HUDEP-2 (cell line): ENCODE measurements around the gene TRMU.

Experiments used
- DNase-seq, 76 experiments: peaks; one replicate each; lab custom pipeline; 2025; ENCODE audit not compliant: unreplicated experiment in 76 of 76; lab: John Stamatoyannopoulos, UW

Gene TRMU, protein sequence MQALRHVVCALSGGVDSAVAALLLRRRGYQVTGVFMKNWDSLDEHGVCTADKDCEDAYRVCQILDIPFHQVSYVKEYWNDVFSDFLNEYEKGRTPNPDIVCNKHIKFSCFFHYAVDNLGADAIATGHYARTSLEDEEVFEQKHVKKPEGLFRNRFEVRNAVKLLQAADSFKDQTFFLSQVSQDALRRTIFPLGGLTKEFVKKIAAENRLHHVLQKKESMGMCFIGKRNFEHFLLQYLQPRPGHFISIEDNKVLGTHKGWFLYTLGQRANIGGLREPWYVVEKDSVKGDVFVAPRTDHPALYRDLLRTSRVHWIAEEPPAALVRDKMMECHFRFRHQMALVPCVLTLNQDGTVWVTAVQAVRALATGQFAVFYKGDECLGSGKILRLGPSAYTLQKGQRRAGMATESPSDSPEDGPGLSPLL

DNA sequence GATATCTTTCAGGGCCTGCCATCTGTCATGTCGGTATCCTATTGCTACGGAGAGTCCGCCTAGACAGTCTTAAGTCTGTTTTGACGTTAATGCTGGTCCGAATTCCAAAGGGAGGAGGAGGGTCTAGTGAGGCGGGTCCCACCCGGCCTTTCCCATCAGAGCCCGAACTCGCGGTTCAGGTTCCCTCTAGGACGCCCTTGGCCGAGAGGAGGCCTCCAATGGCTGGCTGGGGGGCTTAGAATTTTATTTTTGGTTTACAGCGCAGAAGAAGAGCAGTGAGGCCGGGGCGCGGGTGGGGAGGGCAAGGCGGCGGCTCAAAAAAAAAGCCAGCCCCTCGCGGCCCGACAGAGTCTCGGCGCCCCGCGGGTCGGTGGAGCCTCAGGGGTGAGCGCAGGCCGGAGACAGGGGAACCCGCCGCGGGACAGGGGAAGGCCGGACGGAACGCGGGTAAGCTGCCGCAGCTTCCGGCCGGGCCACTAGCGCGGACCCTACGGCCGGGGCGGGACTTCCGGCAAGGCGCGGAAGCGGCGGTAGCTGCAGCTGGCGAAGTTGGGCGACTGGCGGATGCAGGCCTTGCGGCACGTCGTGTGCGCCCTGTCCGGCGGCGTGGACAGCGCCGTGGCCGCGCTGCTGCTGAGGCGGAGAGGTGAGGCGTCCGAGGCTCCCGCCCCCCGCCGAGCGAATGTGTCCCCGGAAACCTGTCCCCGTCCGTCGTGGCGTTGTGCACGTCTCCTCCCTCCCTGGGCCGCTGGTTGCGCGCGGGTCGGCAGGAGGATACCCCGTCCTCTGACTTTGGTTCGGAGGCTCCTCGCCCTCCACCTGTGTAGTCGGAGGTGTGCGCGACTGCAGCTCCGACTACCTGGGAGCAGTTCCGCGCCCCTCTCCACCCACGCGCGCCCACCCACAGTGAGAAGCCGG lies at the start of gene TRMU:
Gene TRMU (plus strand): TSS at position 514 of the 918 bp plus-strand sequence. CDS start 51 bp downstream, at position 565.
- peak in 70 of 76 experiments; percentile 19 to 80 (median 66) for DNase-seq

DNA sequence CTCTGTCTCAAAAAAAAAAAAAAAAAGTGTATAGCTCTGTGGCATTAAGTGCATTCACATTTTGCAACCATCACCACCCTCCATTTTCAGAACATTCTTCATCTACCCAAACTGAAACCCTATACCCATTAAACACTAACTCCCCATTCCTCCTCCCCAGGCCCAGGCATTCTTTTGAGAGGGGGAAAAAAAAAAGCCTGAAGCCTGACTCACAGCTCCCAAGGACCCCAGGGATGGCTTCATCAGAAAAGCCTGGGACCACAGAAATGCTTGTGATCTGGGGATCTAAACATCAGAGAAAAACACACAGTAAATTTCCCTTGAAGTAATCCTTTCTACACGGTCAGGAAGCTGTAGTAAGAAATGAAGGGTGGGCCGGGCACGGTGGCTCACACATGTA lies 49.5 kb upstream of the TRMU start:
- no peak for DNase-seq

DNA sequence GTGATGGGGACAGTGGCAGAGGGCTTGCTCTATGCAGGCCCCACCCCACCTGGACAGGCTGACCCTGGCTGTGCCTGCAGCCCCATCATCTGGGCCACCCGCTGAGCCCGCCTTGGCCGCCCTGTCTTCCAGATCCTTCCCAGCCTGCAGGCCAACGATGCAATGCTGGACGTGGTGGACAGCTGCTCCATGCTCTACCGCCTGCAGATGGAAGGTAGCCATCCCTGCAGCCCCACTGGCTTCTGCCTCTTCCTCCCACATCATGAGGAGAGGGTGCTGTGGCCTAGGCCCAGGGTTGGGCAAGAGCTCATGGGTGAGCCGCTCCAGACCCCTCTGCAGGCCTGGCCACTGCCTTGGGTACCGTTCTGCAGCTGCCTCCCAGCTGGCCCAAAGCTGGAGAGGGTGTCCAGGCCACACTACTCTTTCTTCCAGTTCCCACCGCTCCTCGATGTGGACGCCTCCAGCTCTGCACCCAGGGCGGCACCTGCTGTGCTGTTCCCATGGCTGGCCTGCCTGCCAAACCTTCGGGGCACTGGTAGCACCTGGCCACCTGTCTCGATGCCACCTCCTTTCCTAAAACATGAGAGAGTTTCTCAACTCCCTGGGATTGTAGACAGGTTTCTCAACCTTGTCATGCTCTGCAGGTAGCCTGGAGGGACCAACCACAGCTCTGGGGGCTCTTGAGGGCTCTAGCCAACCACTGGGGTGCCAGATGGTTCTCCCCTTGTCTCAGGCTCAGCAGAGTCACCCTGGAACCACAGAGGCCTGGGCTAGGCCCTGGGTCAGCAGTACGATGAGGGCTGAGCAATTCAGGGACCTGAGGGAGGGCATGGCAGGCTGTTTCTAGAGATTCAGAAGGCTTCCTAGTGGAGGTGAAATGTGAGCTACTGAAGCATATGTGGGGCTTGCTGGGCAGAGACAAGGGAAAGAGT lies 48.3 kb upstream of the TRMU start:
- DNase-seq, result no peak

DNA sequence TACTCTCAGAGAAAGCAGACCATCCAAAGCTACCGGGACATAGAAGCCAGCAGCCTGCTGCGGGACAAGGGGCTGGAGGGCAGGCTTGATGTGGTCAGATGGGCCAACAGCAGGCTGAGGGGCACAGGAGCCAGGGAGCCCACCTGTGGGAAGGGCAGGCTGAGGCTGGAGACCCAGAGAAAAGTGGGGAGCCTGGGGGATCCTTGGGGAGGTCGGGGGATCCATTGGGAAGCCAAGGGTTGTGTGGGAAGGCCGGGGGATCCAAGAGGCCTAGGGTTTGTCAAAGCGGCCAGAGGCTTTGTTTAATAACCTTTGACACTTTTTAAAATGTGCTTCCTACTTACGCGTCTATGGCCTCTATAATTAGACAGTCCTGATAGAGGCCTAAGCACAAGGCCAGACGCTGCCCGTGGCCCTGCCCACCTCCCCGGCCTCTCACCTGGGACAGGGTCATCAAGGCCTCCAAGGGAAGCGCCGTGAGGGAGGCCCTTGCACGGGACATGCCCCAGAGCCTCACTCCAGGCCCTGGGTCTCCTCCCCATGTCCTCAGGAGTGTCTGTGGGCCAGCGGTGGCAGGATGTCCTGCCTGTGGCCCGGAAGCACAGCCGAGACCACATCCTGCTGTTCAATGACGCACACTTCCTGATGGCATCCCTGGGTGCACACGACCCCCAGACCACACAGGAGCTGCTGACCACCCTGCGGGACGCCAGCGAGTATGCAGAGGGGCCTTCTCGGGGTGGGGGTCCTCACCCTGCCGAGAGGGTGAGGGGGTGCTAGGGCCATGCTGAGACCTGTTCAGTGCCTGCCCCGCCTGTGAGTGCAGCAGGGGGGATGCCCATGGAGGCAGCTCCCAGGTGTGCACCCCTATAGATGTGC lies 47.4 kb upstream of the TRMU start:
- DNase-seq, result no peak

DNA sequence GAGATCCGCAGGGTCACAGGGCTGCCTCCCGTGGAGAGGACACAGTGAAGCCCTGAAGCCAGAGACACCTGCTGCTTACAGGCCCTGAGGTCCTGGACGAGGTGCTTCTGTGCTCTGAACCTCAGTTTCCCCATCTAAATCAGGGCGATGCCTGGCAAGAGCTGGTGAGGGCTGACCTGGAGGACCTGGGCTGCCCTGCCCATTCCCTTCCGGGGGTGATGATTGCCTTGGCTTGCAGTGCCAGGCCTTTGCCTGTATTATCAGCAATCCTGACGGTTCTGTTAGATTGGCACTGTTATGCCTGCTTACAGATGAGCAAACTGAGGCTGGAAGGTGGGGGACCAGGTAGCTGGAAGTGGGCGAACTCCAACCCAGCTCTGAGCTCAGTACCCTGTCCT lies 46.7 kb upstream of the TRMU start:
- no peak for DNase-seq

DNA sequence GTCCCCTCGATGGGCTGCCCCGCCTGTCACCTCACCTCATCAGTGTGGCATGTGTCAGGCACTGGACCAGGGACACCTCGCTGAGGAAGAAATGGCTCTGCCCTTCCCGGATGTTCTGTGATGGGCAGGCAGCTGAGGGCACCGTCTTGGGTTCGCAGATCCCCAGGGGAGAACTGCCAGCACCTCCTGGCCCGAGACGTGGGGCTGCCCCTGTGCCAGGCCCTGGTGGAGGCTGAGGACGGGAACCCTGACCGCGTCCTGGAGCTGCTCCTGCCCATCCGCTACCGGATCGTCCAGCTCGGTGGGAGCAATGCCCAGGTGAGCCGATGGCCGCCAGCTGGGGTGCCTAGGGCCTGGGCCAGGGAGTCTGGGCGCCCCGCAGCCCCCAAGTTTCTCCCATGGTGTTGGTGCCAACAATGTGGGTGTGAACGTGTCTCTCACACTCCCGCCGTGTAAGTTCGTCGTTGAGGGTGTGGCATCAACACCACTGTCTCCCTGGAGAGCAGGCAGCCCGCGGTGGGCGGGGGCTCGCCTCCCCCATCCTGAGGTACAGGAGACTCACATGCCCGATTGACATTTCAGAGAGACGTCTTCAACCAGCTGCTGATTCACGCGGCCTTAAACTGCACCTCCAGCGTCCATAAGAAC lies 46.1 kb upstream of the TRMU start:
- DNase-seq, result no peak

DNA sequence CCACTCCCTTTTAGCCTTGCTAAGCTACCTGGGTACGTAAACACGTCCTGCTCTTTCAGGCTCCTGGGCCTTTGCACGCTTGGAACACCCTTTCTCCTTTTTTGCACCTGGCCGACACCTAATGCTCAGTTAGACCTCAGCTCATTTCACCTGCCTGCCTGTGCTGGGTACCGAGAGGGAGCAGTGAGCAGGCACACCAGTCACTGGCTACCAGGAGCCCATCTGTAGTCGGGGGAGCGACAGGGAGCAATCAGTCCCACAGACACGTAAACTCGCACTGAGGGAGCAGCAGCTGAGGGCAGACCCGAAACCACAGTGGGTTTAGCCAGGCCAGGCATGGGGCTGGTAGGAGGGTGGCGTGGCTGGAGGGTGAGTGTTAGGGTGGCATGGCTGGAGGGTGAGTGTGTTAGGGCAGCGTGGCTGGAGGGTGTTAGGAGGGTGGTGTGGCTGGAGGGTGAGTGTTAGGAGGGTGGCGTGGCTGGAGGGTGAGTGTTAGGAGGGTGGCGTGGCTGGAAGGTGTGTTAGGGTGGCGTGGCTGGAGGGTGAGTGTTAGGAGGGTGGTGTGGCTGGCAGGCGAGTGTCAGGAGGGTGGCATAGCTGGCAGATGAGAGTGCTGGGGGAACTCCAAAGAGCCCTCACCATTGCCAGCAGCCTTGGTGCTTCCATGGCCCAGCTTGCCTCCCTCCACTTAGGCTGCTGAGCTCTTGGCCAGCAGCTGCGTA lies 45.2 kb upstream of the TRMU start:
- no peak for DNase-seq

DNA sequence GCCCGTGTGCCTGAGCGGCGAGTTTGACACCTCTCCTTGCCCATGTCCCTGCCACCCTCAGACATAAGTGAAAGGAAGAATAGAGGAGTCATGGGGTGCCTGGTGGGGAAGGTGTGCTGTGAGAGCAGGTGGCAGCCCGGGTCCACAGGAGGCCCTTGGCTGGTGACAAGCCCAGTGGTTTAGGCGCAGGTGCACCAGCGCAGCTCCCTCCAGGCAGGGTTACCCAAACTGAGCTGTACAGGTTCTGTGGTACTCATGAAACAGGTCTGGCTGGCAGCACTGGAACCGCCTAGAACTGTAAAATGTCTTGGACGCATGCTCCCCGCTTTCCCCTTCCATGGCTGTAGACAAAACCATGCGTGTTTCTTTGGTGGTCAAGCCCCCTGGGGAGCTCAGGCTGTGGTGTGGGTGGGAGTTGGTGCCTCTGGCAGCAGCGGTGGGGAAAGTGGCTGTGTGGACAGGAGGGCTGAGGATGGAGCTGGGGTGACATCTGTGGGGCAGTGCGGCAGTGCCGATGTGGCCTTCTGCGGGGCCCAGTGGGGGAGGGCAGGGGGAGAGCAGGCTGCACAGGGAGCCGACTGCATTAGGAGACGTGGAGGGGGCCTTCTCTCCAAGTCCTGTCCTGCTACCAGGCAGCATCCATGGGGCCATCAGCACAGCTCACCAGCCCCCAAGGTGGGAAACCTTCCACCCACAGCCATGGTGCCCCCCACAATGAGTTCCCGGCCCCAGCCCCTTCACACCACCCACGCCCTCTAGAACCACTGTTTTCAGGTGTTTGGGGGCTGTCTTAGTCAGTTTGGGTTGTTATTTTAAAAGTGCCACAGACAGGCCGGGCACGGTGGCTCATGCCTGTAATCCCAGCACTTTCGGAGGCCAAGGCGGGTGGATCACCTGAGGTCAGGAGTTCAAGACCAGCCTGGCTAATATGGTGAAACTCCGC lies 44.4 kb upstream of the TRMU start:
- DNase-seq, result no peak

DNA sequence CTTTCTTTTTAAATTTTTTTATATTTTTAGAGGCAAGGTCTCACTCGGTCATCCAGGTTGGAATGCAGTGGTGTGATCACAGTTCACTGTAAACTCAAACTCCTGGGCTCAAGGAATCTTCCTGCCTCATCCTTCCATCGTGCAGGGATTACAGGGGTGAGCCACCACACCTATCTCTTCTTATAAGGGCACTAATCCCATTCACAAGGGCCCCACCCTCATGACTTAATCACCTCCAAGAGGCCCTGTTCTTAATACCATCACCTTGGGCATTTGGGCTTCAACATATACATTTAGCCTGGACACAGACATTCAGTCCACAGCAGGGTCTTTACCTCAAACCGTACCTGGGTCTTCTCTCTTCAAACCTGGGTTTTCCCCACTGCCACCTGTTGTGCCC lies 43.3 kb upstream of the TRMU start:
- no peak for DNase-seq

DNA sequence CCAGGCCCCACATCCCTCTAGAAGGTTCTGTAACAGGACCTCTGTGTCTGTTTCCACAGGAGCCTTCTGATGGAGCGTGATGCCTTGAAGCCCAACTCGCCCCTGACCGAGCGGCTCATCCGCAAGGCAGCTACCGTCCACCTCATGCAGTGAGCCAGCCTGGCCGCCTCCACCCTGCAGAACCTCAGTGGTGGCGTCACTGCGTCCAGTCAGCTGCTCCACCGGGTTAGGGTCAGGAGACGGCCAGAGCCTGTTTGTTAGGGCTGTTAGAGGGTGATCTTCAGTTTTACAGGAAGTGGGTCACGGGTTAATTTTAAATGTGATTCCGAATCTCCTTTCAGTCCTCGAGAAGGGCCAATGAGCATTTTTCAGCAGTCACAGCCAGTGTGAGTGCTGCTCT lies 42.8 kb upstream of the TRMU start:
- DNase-seq, result no peak

DNA sequence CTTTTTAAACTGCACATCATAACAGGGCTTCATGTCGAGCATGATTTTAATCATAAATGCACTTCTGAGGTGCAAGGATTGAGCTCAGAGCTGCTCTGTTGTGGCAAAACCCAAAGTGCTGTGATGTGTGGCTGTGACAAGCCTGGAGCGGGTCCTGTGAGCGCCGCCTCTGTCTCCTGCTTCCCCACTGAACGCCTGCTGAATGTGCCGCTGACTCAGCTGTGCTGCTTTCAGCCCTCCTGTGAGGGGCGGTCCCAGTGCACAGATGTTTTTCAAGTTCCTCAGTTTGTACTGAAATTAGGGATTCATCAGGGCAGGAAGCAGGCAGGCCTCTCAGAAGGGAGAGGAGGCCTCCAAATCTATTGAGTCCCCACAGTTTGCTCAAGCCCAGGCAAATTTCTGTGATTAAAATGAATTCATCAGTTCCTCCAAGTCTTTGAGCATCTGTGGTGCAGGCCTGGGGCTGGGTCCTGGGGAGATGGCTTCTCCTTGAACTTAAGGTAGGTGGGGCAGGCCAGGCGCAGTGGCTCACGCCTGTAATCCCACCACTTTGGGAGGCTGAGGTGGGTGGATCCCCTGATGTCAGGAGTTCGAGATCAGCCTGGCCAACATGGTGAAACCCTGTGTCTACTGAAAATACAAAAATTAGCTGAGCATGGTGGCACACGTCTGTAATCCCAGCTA lies 41.8 kb upstream of the TRMU start:
- DNase-seq, result no peak

DNA sequence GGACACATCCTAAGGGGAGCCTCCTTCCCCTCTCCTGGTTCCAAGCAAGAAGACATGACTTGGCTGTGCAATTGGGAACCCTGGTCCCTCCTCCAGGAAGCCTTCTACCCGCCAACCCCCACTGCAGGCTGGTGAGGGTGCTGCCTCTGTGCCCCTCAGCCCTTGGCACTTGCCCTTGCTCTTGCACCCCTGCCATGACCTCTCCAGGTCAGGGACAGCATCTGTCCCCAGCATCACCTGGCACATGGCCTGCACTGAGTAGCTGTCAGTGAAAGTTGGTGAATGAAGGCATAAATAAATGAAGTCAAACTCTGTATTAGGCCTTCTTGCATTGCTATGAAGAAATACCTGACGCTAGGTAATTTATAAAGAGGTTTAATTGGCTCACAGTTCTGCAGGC lies 40.7 kb upstream of the TRMU start:
- no peak for DNase-seq

DNA sequence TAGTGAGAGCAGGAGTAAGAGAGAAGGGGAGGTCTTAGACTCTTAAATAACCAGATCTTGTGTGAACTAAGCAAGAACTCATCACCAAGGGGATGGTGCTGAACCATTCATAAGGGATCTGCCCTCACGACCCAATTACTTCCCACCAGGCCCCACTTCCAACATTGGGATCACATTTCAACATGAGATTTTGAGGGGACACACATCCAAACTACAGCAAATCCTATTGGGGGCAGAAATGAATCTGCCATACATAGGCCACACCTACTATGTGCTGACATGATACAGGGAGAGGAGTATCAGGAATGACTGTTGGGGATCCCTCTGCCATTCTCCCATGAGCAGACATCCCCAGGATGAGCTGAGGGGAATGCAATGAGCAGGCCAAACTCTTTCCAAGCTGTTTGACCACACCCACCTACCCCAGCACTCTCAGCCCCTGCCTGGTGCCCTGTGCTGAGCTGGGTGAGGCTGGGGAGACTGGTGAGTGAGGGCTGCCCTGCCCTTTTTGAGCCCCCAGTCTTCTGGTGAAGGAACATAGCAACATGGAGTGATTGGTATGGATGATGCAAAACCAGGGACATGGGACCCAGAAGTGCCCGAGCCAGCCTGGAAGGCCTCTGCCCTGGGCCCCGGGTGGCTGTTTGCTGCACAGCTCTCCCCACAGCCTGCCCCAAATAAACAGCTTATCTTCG lies 40.1 kb upstream of the TRMU start:
- no peak for DNase-seq

DNA sequence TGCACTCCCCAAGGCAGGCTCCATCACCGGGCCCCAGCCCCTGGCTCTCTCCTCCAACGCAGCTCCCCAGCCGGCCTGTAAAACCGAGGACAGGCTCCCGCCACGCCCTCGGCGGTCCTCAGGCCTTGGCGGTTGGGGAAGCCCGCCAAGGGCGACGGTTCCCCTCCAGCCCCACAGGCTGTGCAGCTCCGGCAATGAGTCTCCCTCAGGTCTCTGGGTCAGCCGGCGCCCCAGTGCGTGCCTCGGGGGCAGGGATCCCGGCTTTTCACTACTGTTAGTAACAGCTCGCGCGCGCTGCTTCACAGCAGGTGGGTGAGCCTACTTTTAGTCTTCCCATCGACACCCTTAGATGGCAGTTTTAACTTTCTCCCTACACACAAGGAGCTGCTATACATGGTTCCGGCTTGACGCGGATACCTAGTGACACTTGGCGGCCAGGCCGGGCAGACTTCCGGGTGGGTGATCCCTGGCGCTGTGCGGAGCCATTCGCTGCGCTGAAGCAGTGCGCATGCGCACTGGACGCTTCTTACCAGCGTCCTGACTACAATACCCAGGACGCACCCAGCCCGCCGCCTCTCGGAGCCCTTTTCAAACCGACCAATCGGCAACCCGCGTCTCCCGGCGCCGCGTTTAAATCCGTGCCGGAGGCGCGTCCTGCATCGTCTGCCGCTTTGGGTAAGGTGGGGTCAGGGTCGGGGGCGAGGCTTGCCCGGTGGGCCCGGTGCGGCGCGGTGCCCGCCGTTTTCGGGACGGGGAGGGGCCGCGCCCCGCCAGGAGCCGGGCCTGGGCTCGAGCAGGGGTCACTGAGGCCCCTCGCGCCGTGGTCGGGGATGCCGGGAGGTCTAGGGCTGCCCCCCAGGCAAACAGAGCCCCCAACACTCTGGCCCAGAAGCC lies 39.0 kb upstream of the TRMU start, which contains the start of gene GTSE1:
Gene GTSE1 (plus strand): TSS at position 614 of the 894 bp plus-strand sequence. CDS start 531 bp downstream, outside the sequence.
- DNase-seq, result peak in 75 of 76 experiments; percentile 53 to 97 (median 95)
